ENCODE data around the gene GLP1R. TPM values are rescaled to one million over a fixed set of nuclear protein-coding genes. Genes with fewer than 3 reads are reported as not detected.

GLP1R gene
- total RNA-seq: not detected in 2 replicates
- long read RNA-seq: 0 reads

DNA sequence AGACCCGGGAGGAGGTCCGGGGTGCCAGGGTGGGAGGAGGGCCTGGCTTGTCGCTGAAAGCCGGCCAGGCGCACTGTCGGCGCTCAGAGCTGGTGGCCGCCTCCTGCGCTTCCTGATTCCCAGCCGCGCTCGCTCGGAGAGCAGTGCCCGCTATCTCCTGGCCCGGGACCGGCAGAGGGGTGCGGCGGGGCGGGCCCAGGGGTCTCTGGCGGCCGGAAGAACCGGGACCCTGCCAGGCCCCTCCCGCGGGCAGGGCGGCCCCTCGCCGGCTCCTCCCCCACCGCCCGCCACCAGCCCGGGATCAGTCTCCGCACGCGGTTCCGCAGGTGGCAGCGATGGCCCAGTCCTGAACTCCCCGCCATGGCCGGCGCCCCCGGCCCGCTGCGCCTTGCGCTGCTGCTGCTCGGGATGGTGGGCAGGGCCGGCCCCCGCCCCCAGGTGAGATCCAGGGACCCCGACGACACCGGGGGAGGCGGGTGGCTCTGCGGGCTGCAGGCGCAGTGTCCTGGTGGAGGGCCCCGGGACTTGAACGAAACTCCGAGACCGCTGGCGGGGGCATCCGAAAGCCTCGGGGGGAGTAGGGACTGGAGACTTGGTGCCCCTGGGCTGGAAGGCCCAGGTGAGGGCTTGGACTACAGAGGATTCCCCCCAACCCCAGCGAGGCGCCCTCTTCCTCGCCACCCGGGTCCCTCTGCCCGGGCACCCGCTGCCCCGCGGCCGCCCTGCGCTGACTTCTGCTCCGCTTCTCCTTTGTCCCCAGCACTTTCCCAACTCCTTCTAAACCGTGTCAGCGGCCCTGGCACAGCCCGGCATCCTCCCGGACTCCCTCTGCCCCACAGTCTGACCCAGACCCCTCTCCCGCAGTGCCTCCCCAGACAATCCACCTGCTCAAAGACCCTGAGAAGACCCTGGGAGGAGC, at the start of gene GLP1R:
TSS of gene GLP1R (plus strand) at position 301 of the 919 bp plus-strand sequence. CDS start at position 361, 60 bp downstream.
- Mint-ChIP-seq H3K36me3 (ENCODE audit: unreplicated experiment) (no peaks in the 10 kb centered on the region), H3K9me3 (ENCODE audit: unreplicated experiment) (no peaks in the 10 kb centered on the region), H3K27me3 (ENCODE audit: unreplicated experiment) (peaks cover 50% of the 10 kb centered on the region), H3K4me3 (ENCODE audit: unreplicated experiment) (peak within 1 kb of the TSS; percentile 26), H3K4me1 (ENCODE audit: unreplicated experiment) (no peaks in the 10 kb centered on the region), H3K27ac (ENCODE audit: unreplicated experiment) (no peak within 1 kb of the TSS)
- DNase-seq (ENCODE audit: extremely low spot score, unreplicated experiment): peak; percentile 83
- TF ChIP-seq, protein P1, sequence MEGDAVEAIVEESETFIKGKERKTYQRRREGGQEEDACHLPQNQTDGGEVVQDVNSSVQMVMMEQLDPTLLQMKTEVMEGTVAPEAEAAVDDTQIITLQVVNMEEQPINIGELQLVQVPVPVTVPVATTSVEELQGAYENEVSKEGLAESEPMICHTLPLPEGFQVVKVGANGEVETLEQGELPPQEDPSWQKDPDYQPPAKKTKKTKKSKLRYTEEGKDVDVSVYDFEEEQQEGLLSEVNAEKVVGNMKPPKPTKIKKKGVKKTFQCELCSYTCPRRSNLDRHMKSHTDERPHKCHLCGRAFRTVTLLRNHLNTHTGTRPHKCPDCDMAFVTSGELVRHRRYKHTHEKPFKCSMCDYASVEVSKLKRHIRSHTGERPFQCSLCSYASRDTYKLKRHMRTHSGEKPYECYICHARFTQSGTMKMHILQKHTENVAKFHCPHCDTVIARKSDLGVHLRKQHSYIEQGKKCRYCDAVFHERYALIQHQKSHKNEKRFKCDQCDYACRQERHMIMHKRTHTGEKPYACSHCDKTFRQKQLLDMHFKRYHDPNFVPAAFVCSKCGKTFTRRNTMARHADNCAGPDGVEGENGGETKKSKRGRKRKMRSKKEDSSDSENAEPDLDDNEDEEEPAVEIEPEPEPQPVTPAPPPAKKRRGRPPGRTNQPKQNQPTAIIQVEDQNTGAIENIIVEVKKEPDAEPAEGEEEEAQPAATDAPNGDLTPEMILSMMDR (IDR thresholded peaks at IDR 0.05): no peak

DNA sequence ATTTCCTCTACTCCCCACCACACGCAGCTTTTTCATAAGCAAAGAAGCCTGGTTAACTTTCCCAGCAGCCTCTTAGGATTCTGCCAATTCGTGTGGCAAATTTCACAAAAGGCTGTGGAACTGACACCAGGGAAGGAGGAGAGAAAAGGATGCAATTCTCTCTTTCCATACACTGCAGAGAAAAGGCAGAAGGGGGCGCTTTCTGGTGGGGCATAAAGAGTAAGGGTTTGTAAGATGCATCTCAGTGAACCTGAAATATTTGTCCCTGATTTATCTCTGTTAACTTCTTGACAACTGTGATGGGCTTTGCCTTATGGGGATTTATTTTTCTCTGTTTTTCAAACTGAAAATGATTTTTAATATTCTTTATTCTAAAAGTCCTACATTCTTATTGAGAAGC, 45.5 kb upstream of the GLP1R start:
- DNase-seq (ENCODE audit: extremely low spot score, unreplicated experiment): no peak
- no peak overlapping the region for H3K27ac Mint-ChIP-seq (ENCODE audit: unreplicated experiment)
- peaks cover 44% of the 10 kb centered on the region for H3K27me3 Mint-ChIP-seq (ENCODE audit: unreplicated experiment)
- no peaks in the 10 kb centered on the region for H3K9me3 Mint-ChIP-seq (ENCODE audit: unreplicated experiment)
- TF ChIP-seq, protein P1 (IDR thresholded peaks at IDR 0.05): peak; percentile 19
- no peaks in the 10 kb centered on the region for H3K4me1 Mint-ChIP-seq (ENCODE audit: unreplicated experiment)
- H3K4me3 Mint-ChIP-seq (ENCODE audit: unreplicated experiment): no peak overlapping the region
- H3K36me3 Mint-ChIP-seq (ENCODE audit: unreplicated experiment): no peaks in the 10 kb centered on the region

DNA sequence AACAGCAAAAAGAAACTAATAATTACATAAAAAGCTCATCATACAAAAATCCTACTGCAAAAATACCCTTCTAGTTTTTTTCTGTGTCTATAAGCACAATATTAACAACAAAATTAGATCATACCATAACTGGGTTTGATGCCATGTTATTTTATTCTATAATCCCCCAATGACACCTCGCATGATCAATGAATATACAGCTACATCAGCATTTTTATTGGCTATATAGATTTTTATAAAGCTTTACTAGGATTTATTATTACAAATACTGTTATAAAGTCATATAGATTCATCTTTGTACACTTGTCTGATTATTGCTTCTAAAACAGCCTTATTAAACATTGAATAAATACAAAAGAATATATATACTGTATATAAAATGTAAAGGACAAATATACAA, 45.1 kb upstream of the GLP1R start:
- H3K36me3 Mint-ChIP-seq (ENCODE audit: unreplicated experiment): no peaks in the 10 kb centered on the region
- DNase-seq (ENCODE audit: extremely low spot score, unreplicated experiment): no peak
- H3K9me3 Mint-ChIP-seq (ENCODE audit: unreplicated experiment): no peaks in the 10 kb centered on the region
- peaks cover 48% of the 10 kb centered on the region for H3K27me3 Mint-ChIP-seq (ENCODE audit: unreplicated experiment)
- H3K4me1 Mint-ChIP-seq (ENCODE audit: unreplicated experiment): no peaks in the 10 kb centered on the region
- TF ChIP-seq, protein P1 (IDR thresholded peaks at IDR 0.05): no peak
- no peak overlapping the region for H3K27ac Mint-ChIP-seq (ENCODE audit: unreplicated experiment)
- no peak overlapping the region for H3K4me3 Mint-ChIP-seq (ENCODE audit: unreplicated experiment)

DNA sequence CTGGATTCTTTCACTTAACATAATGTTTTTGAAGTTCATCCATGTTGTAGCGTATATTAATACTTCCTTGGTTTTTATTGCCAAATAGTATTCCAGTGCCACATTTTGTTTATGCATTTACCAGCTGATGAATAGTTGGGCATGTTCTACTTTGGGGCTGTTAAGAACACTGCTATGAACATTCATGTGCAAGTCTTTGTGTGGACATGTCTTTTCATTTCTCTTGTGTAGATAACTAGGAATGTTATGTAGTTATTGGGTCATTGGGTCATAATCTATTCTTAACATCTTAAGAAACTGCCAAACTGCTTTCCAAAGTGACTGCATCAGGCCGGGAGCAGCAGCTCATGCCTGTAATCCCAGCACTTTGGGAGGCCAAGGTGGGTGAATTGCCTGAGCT, 43.8 kb upstream of the GLP1R start:
- H3K4me3 Mint-ChIP-seq (ENCODE audit: unreplicated experiment): no peak overlapping the region
- TF ChIP-seq, protein P1 (IDR thresholded peaks at IDR 0.05): no peak
- no peaks in the 10 kb centered on the region for H3K36me3 Mint-ChIP-seq (ENCODE audit: unreplicated experiment)
- H3K27me3 Mint-ChIP-seq (ENCODE audit: unreplicated experiment): peaks cover 54% of the 10 kb centered on the region
- H3K27ac Mint-ChIP-seq (ENCODE audit: unreplicated experiment): no peak overlapping the region
- H3K4me1 Mint-ChIP-seq (ENCODE audit: unreplicated experiment): no peaks in the 10 kb centered on the region
- H3K9me3 Mint-ChIP-seq (ENCODE audit: unreplicated experiment): no peaks in the 10 kb centered on the region
- no peak for DNase-seq (ENCODE audit: extremely low spot score, unreplicated experiment)

DNA sequence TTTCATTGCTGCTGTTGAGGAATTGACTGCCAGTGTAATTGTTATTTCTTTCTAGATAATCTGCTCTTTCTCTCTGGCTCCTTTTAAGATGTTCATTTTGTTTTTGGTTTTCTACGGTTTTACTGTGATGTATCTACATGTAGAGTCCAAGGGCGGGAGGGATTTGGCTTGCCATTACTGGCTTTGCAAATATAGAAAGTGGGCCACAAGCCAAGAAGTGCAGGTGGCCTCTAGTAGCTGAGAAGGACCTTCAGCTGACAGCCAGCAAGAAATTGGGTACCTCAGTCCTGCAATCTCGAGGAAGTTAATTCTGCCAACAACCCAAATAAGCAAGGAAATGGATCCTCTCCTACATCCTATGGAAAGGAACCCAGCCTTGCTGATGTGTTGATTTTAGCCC, 42.8 kb upstream of the GLP1R start:
- Mint-ChIP-seq H3K36me3 (ENCODE audit: unreplicated experiment) (no peaks in the 10 kb centered on the region), H3K27me3 (ENCODE audit: unreplicated experiment) (peaks cover 48% of the 10 kb centered on the region), H3K4me3 (ENCODE audit: unreplicated experiment) (no peak overlapping the region), H3K27ac (ENCODE audit: unreplicated experiment) (no peak overlapping the region), H3K4me1 (ENCODE audit: unreplicated experiment) (no peaks in the 10 kb centered on the region), H3K9me3 (ENCODE audit: unreplicated experiment) (no peaks in the 10 kb centered on the region)
- TF ChIP-seq, protein P1 (IDR thresholded peaks at IDR 0.05): no peak
- no peak for DNase-seq (ENCODE audit: extremely low spot score, unreplicated experiment)

Data from osteocyte (in vitro differentiated cells).